A549 (cell line): ENCODE results near the gene PHYKPL.

Source experiments
- CBX2 ChIP-seq: fragments of 200-600 bp; sonication (generic); IDR thresholded peaks from 2 replicates; pipeline ENCODE4 v1.6.1; 2016; ENCODE audit warnings: low read depth, mild to moderate bottlenecking, borderline replicate concordance
- E2F6 ChIP-seq: IDR thresholded peaks from 2 replicates; pipeline ENCODE4 v1.6.1; 2012; ENCODE audit warnings: low read depth, borderline replicate concordance
- MAX ChIP-seq: IDR thresholded peaks from 2 replicates; pipeline ENCODE4 v1.6.1; 2012
- POLR2A ChIP-seq: IDR thresholded peaks from 2 replicates; pipeline ENCODE4 v1.6.1; 2012; ENCODE audit warnings: mild to moderate bottlenecking, low read length
- ZFP36 ChIP-seq: fragments of 450-650 bp; IDR thresholded peaks from 2 replicates; pipeline ENCODE4 v1.6.1; 2014; ENCODE audit warnings: borderline replicate concordance; ENCODE audit not compliant: partially characterized antibody
- TF ChIP-seq, protein P1 (sequence below): fragments of >200 bp; sonication (Bioruptor Twin); formaldehyde crosslinking; IDR thresholded peaks from 3 replicates; pipeline ENCODE4 v1.5.1; 2016
- TF ChIP-seq, protein P2 (sequence below): fragments of 450-650 bp; IDR thresholded peaks from 2 replicates; pipeline ENCODE4 v1.6.1; 2014; ENCODE audit warnings: antibody characterized with exemption

DNA sequence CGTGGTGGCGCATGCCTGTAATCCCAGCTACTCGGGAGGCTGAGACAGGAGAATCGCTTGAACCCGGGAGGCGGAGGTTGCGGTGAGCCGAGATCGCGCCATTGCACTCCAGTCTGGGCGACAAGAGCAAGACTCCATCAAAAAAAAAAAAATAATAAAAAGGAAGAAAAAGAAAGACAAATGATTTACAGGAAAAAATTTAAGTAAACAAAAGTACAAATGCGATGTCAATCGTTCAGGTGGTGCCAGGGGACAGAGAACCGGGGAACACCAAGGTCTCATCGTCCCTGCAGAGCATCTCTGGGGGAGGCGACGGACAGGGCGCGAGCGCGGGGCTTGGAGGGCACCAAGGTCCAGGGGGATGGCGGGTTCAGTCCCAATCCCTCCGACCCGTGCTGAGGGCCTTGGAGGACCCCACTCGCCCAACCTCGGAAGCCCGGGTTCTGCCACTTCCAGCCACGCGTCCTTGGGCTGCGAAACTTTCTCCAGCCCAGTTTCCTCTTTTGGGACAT, 28.9 kb downstream of the PHYKPL start:
- TF ChIP-seq, protein P1, sequence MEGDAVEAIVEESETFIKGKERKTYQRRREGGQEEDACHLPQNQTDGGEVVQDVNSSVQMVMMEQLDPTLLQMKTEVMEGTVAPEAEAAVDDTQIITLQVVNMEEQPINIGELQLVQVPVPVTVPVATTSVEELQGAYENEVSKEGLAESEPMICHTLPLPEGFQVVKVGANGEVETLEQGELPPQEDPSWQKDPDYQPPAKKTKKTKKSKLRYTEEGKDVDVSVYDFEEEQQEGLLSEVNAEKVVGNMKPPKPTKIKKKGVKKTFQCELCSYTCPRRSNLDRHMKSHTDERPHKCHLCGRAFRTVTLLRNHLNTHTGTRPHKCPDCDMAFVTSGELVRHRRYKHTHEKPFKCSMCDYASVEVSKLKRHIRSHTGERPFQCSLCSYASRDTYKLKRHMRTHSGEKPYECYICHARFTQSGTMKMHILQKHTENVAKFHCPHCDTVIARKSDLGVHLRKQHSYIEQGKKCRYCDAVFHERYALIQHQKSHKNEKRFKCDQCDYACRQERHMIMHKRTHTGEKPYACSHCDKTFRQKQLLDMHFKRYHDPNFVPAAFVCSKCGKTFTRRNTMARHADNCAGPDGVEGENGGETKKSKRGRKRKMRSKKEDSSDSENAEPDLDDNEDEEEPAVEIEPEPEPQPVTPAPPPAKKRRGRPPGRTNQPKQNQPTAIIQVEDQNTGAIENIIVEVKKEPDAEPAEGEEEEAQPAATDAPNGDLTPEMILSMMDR, result no peak
- TF ChIP-seq, protein P2, sequence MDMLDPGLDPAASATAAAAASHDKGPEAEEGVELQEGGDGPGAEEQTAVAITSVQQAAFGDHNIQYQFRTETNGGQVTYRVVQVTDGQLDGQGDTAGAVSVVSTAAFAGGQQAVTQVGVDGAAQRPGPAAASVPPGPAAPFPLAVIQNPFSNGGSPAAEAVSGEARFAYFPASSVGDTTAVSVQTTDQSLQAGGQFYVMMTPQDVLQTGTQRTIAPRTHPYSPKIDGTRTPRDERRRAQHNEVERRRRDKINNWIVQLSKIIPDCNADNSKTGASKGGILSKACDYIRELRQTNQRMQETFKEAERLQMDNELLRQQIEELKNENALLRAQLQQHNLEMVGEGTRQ, result no peak
- TF ChIP-seq MAX (no peak), CBX2 (no peak), POLR2A (no peak), E2F6 (no peak), ZFP36 (no peak)
